Placental epithelial cell (primary cell): ENCODE measurements around the gene RIOK2. TPM values are rescaled to one million over a fixed set of nuclear protein-coding genes. Genes with fewer than 3 reads are reported as not detected.

Source experiments
- small RNA-seq: library from RNA; depleted of rRNA; stranded (forward); fragments of <200 nt; gene quantifications from one replicate; pipeline ENCODE3, GENCODE V24; 2012
- total RNA-seq: library from RNA; depleted of rRNA; stranded (reverse); fragments of >200 nt; gene quantifications from 2 replicates; pipeline ENCODE4 v1.2.3, GENCODE V29; 2012

The RIOK2 gene
- total RNA-seq = 16.6 and 23.2 TPM in 2 replicates

GRCh38 chr5:97183100-97183929 lies at the start of gene RIOK2:
Gene RIOK2, minus strand, starts transcription at chr5:97183247. Its CDS starts 56 bp downstream, at chr5:97183191.

DNA sequence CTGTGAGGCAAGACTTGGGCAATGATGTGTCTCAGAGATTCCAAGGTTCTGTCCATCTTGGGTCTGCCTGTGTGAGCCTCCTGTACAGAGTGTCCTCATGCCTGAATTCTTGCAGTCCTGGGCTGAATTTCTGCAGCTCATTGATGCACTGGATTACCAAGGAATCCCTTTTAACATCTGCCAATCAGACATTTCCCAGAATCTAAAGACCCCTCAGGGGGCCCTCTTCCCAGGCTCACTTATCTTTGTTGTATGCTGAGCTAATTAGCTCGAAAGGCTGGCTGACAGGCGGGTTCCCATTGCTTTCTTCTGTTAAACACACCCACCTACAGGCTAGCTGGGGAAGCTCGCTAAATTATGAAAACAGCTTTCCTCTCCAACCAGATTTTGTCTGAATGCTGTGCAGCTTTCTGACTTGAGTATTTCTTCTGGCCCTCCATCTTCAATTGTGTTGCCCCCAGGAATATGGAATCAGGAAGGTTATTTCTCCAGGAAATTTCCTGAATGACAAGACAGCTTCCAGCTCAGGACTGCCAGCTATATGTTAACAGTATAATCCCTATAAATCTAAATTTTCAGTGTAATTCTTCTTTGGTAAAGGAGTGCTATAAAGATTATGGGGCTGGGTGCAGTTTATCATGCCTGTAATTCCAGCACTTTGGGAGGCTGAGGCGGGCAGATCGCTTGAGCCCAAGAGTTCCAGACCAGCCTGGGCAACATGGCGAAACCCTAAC lies 40.4 kb downstream of the RIOK2 start, which contains the start of gene LIX1:
Gene LIX1 (minus strand): TSS at position 91 of the 734 bp plus-strand sequence. CDS start 35 bp downstream, at position 56.

Small RNA genes lying within 50 kb of the gene (small RNA-seq; reads per million reads assigned to genes)
- not detected for gene RNU1-73P

Other genes starting within 250 kb of the RIOK2 start
- 40.0 and 71.5 TPM in 2 replicates for gene LNPEP, start 247.2 kb downstream of the RIOK2 start, total RNA-seq
- gene LIX1, start 40.6 kb downstream of the RIOK2 start, total RNA-seq = 0.43 TPM in 1 of 2 replicates, not detected in the other